AG09319 (cell line): ENCODE measurements around the gene STXBP4.

Source experiments
- DNase-seq: peaks from one replicate; pipeline ENCODE4 v3.0.0-alpha.2; 2010; ENCODE audit warnings: low read depth; ENCODE audit errors: extremely low read depth
- TF ChIP-seq, protein P1 (sequence below): IDR thresholded peaks from 2 replicates; pipeline ENCODE4 v1.5.1; 2011; ENCODE audit warnings: low read depth, mild to moderate bottlenecking, inconsistent platforms, low read length, moderate library complexity

STXBP4 gene

DNA sequence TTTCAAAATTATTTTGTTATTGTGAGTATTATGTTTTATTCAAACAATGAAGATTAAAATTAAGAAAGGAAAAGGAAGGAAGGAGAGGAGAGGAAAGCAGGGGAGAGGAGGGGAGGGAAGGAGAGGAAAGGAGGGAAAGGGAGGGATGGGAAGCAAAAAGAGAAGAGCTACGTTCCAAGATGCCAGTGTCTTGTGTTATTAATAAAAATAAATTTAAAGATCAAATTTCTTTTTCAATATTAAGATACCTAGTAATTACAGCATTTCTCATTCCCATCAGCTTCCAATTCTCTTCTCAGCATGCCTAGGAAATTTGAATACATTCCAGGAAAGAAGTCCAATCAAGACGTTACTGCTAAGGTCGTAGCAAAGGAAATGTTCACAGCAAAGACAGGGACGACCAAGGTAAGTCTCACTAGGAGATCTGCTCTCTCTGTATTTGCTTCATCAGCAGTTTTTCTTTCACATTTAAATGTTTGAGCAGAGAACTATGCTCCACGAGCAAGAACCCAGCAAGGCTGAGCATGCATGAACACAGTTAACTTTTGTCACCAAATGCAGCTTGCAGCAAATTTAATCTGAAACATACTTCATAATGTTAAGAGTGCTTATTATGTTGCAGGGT, 232.9 kb downstream of the STXBP4 start:
- TF ChIP-seq, protein P1, sequence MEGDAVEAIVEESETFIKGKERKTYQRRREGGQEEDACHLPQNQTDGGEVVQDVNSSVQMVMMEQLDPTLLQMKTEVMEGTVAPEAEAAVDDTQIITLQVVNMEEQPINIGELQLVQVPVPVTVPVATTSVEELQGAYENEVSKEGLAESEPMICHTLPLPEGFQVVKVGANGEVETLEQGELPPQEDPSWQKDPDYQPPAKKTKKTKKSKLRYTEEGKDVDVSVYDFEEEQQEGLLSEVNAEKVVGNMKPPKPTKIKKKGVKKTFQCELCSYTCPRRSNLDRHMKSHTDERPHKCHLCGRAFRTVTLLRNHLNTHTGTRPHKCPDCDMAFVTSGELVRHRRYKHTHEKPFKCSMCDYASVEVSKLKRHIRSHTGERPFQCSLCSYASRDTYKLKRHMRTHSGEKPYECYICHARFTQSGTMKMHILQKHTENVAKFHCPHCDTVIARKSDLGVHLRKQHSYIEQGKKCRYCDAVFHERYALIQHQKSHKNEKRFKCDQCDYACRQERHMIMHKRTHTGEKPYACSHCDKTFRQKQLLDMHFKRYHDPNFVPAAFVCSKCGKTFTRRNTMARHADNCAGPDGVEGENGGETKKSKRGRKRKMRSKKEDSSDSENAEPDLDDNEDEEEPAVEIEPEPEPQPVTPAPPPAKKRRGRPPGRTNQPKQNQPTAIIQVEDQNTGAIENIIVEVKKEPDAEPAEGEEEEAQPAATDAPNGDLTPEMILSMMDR, result no peak
- DNase-seq, result no peak

DNA sequence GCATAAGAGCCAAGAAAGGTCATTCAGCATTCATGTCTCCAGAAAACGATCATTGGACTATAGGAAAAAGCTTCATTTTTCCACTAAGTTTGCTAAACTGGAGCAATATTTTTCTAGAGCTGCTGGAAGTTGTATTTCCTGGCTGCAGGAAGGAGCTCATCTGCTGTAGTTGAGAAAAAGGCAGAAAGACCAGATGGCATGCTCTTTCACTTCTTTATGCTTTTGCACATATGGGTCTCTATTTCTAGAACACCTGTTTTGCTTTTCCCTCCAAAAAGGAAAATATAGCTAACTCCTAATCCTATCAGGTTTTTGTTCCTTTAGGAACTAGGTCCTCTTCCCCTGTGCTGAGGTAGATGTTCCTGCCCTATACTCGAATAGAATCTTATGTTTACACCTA, 234.3 kb downstream of the STXBP4 start:
- DNase-seq, result no peak
- TF ChIP-seq, protein P1, result no peak

DNA sequence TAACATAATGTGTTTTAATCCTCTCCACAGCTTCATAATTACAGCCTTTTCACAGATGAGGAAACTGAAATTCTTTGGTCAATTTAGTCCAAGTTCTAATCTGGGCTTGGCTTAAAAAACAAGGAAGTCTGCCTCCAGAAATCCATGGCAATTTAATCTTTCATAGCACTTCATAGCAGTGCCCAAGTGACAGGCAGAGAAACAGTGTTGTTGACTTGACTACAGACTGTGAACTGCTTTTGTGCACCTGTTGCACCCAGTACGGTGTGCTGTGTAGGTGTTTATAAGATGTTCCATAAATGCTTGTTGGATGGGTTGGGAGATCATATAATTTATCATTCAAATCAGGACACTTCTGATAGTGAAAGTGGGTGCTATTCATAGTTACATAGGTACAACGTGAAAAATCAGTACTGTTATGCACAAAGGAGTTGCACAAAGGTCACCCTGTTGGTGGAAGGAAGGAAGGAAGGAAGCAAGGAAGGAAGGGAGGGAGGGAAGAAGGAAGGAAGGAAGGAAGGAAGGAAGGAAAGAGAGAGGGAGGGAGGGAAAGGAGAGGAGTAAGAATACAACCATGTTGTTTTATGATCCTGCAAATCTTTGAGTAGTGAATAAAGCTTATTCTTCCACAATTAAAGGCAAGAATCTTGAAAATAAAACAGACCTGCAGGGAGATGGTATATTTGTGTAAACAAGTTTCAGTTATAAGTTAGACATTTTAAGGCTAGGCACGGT, 239.7 kb downstream of the STXBP4 start:
- no peak for DNase-seq
- TF ChIP-seq, protein P1, result no peak

DNA sequence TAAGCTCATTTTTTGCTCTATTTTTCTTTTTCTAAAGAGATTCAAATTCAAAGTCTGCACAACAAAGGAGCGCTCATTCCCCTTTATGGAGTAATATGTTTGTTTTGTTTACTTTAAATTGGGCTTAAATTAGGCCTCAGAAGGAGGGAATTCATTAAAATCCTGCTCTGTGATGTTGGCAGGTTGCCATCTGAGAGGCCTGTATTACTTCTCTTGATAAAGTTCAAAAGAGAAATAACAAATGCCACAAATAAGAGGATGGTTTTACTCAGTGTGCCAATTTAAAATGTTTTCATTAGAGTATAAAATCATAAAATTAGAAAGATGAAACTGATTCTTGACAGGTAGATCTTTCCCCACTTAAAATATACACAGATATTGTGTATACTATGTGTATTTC, 241.7 kb downstream of the STXBP4 start:
- DNase-seq, result no peak

DNA sequence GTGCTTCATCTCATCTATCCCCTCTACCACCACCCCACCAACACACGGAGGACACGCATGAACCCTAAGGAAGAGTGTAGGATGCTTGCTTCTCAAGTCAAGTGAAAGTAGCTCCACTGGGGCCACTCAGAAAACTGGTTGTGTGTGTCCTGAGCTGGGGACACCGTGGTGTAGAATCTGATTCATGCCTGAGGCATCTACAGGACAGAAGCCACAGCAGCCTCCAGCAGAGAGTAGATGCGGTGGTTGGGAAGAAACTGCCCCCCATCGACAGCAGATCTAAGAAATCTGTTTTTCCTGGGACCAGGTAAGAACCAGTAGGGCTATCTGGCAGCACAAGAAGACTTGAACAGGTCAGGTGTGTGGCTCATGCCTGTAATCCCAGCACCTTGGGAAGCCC, 244.3 kb downstream of the STXBP4 start:
- DNase-seq, result no peak
- TF ChIP-seq, protein P1, result no peak

More for the DNA sequence above, 241.7 kb downstream of the STXBP4 start:
- TF ChIP-seq, protein P1, result no peak

DNA sequence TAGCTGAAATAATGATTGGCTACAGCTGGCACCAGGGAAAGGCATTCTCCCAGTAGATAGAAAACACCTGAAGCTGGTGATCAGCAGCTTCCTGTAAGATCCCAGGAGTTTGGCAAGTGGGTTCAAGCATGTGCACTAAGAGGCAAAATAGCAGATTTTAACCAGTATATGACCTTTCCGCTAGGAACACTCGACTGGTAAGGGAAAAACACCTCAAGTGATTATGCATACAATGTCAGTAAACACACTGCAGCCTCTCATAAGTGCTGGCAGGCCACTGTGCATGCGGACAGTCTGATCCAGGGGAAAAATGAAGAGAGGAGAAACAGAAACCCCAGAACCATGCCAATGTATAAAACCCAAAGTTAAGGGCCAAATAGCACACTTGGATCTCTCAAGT, 247.1 kb downstream of the STXBP4 start:
- no peak for DNase-seq
- TF ChIP-seq, protein P1, result no peak

DNA sequence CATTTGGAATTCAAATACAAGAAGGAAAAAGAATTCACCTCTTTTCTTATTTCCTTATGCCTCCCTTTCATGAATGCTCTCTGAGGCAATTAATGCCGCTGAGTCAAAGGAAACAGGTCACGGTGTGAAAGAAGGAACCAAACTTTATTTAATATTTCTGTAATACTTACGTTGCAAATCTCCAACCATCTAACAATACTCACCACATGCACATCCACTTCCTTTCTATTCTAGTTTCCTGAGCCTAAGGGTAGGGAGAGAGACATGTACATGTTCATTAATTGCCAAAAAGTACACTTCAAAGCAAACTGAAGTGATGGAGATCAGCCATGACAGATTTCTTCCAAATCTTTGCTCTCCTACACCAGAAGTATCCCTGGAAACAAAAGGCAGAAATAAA, 248.3 kb downstream of the STXBP4 start:
- TF ChIP-seq, protein P1, result no peak
- no peak for DNase-seq
